Nephron progenitor cell (in vitro differentiated cells): Measurements from ENCODE around the gene PRKACB.
"Not testable (repeated sequence)": the region's sequence is repeated elsewhere in the genome, so short reads cannot be mapped to it uniquely, and the experiment has no call there.

ENCODE experiments used
- DNase-seq: peaks from one replicate; pipeline ENCODE4 v3.0.0; 2021
- H3K27ac Mint-ChIP-seq: 2 replicates; pipeline ENCODE4 v1.8.0; 2021; ENCODE audit warnings: mild to moderate bottlenecking, moderate library complexity, mixed read lengths
- H3K27me3 Mint-ChIP-seq: 2 replicates; pipeline ENCODE4 v1.8.0; 2021; ENCODE audit warnings: mild to moderate bottlenecking, low read depth, mixed read lengths; ENCODE audit not compliant: poor library complexity
- H3K36me3 Mint-ChIP-seq: 2 replicates; pipeline ENCODE4 v1.8.0; 2021; ENCODE audit warnings: low read depth, mixed read lengths
- H3K4me1 Mint-ChIP-seq: 2 replicates; pipeline ENCODE4 v1.8.0; 2021; ENCODE audit warnings: mixed read lengths
- H3K4me3 Mint-ChIP-seq: 2 replicates; pipeline ENCODE4 v1.8.0; 2021; ENCODE audit warnings: mild to moderate bottlenecking, moderate library complexity, mixed read lengths
- H3K9me3 Mint-ChIP-seq: 2 replicates; pipeline ENCODE4 v1.8.0; 2021; ENCODE audit warnings: mild to moderate bottlenecking, moderate library complexity, mixed read lengths
- TF ChIP-seq, protein P1 (sequence below): fragments of 200-600 bp; sonication (generic); IDR thresholded peaks from 2 replicates; pipeline ENCODE4 v1.5.0; 2021; ENCODE audit warnings: antibody characterized with exemption

The PRKACB gene

DNA sequence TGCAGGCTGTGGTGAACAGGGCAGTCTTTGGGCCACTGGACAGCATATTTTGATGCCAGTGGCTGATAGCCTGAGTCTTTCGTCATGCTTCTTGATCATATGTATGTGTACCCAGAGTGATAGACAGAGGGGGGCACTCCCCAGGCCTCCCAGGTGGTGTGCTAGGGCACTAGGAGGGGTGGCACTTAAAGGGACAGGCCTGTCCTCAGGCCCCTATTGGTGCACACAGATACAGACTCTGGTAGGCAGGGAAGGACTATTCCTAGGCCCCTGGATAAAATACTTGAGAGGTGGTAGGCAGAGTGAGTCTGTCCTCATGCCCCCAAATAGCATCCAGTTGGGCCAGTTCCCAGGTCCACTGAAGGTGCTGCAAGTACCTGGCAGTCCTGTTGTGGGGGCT, 80.8 kb downstream of the PRKACB start:
- Mint-ChIP-seq H3K27me3 (peaks cover 3% of the 10 kb centered on the region), H3K9me3 (peaks cover 48% of the 10 kb centered on the region), H3K36me3 (peaks cover 74% of the 10 kb centered on the region), H3K4me3 (no peak overlapping the region), H3K4me1 (no peaks in the 10 kb centered on the region), H3K27ac (no peak overlapping the region)
- TF ChIP-seq, protein P1, sequence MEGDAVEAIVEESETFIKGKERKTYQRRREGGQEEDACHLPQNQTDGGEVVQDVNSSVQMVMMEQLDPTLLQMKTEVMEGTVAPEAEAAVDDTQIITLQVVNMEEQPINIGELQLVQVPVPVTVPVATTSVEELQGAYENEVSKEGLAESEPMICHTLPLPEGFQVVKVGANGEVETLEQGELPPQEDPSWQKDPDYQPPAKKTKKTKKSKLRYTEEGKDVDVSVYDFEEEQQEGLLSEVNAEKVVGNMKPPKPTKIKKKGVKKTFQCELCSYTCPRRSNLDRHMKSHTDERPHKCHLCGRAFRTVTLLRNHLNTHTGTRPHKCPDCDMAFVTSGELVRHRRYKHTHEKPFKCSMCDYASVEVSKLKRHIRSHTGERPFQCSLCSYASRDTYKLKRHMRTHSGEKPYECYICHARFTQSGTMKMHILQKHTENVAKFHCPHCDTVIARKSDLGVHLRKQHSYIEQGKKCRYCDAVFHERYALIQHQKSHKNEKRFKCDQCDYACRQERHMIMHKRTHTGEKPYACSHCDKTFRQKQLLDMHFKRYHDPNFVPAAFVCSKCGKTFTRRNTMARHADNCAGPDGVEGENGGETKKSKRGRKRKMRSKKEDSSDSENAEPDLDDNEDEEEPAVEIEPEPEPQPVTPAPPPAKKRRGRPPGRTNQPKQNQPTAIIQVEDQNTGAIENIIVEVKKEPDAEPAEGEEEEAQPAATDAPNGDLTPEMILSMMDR: no peak
- no peak for DNase-seq

DNA sequence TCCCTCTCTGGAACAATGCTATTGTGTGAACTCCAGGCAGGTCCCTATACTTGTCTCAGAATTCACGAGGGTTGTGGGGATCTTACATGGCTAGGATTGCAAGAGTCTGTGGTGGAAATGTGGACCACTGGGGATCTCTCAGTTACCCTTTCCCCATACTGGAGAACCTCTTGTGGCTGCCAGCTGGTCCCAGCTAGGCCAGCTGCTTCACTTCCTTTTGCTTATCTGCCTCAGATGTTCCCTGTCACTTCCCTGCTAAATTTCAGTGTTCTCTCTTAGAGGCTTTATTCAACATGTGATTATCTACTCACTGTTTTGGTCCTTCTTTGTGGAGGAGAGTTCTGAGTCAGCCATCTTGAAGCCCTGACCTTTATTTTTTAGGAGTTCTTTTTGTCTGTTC, 81.6 kb downstream of the PRKACB start:
- DNase-seq: no peak
- Mint-ChIP-seq H3K36me3 (peaks cover 70% of the 10 kb centered on the region), H3K4me1 (no peaks in the 10 kb centered on the region), H3K4me3 (no peak overlapping the region), H3K27me3 (peaks cover 3% of the 10 kb centered on the region), H3K27ac (no peak overlapping the region), H3K9me3 (peaks cover 41% of the 10 kb centered on the region)
- TF ChIP-seq, protein P1: no peak

DNA sequence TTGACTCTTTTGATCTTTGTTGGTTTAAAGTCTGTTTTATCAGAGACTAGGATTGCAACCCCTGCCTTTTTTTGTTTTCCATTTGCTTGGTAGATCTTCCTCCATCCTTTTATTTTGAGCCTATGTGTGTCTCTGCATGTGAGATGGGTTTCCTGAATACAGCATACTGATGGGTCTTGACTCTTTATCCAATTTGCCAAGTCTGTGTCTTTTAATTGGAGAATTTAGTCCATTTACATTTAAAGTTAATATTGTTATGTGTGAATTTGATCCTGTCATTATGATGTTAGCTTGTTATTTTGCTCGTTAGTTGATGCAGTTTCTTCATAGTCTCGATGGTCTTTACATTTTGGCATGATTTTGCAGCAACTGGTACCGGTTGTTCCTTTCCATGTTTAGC, 88.6 kb downstream of the PRKACB start:
- H3K4me3 Mint-ChIP-seq, H3K4me1 Mint-ChIP-seq, H3K27me3 Mint-ChIP-seq, DNase-seq, H3K27ac Mint-ChIP-seq: not testable (repeated sequence)
- H3K9me3 Mint-ChIP-seq: peaks cover 34% of the 10 kb centered on the region
- peaks cover 61% of the 10 kb centered on the region for H3K36me3 Mint-ChIP-seq

DNA sequence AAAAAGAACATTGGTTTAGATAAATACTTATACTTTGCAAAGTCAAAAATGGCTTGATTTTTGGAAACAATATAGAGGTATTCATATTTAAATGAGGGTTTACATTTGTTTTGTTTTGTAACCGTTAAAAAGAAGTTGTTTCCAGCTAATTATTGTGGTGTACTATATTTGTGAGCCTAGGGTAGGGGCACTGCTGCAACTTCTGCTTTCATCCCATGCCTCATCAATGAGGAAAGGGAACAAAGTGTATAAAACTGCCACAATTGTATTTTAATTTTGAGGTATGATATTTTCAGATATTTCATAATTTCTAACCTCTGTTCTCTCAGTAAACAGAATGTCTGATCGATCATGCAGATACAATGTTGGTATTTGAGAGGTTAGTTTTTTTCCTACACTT, 92.2 kb downstream of the PRKACB start:
- no peak for DNase-seq
- TF ChIP-seq, protein P1: no peak
- H3K9me3 Mint-ChIP-seq: peaks cover 40% of the 10 kb centered on the region
- no peak overlapping the region for H3K27ac Mint-ChIP-seq
- H3K4me1 Mint-ChIP-seq: no peaks in the 10 kb centered on the region
- H3K4me3 Mint-ChIP-seq: no peak overlapping the region
- H3K36me3 Mint-ChIP-seq: peaks cover 82% of the 10 kb centered on the region
- H3K27me3 Mint-ChIP-seq: no peaks in the 10 kb centered on the region

DNA sequence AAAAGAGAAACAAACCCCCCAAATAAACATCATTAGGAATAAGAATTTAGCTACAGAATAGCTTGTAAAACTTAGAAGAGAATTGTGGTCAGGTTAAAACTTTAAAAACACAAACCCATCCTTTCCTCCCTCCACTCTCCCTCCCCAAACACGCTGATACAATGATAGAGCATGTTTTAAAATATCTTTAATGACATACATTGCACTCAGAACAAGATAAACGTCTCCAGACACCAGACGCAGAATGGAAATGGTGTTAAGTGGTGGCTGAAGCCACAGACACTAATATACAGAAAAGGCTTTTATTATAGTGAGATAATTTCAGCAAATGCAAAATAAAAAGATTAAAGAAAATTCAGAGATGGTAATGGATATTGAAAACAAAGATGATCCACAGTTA, 98.6 kb downstream of the PRKACB start:
- no peak overlapping the region for H3K4me3 Mint-ChIP-seq
- TF ChIP-seq, protein P1: no peak
- H3K9me3 Mint-ChIP-seq: peaks cover 27% of the 10 kb centered on the region
- H3K27me3 Mint-ChIP-seq: no peaks in the 10 kb centered on the region
- no peak for DNase-seq
- H3K4me1 Mint-ChIP-seq: no peaks in the 10 kb centered on the region
- no peak overlapping the region for H3K27ac Mint-ChIP-seq
- H3K36me3 Mint-ChIP-seq: peaks cover 53% of the 10 kb centered on the region

DNA sequence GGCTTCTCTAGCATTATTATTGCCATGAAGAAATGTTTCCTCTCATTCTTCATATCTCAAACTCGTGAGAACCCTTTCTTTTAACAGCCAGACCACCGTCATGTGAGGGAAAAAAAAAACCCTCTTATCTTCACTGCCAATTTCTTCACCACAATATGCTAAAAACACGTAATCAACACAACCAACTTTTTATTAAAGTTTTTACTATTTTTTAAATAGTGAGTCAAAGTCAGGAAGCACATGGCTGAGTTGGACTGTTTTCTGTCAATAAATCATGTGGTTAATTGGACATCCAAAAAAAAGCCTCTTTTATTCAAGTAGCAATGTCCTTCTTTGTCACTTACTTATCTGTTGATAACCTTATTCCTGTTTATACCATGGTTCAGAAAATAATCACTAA, 101.5 kb downstream of the PRKACB start:
- H3K4me1 Mint-ChIP-seq: no peaks in the 10 kb centered on the region
- no peak for DNase-seq
- no peaks in the 10 kb centered on the region for H3K27me3 Mint-ChIP-seq
- H3K9me3 Mint-ChIP-seq: peaks cover 39% of the 10 kb centered on the region
- H3K4me3 Mint-ChIP-seq: no peak overlapping the region
- TF ChIP-seq, protein P1: no peak
- no peak overlapping the region for H3K27ac Mint-ChIP-seq
- H3K36me3 Mint-ChIP-seq: peaks cover 36% of the 10 kb centered on the region
